SJSA1 (cell line): ENCODE measurements around the gene PTPRN. TPM values are rescaled to one million over a fixed set of nuclear protein-coding genes. Genes with fewer than 3 reads are reported as not detected.
A peak's percentile ranks its signal among the peaks of the same experiment; 100 is the strongest.

Source experiments
- DNase-seq, 2 experiments: peaks; one replicate each; pipeline ENCODE4 v3.0.0-alpha.2; 2015 to 2020; ENCODE audit warnings: low spot score in 2 of 2, low read depth in 1 of 2
- H3K27ac ChIP-seq: fragments of 250-450 bp; sonication (Bioruptor Pico); 2 replicates; pipeline ENCODE4 v1.5.1; 2020; ENCODE audit warnings: mild to moderate bottlenecking, moderate library complexity
- H3K27me3 ChIP-seq: fragments of 250-450 bp; sonication (Bioruptor Pico); replicated peaks from 2 replicates; pipeline ENCODE4 v1.5.1; 2020; ENCODE audit warnings: mild to moderate bottlenecking, moderate library complexity
- H3K36me3 ChIP-seq: fragments of 250-450 bp; sonication (Bioruptor Pico); 2 replicates; pipeline ENCODE4 v1.5.1; 2020; ENCODE audit warnings: mild to moderate bottlenecking
- H3K4me1 ChIP-seq: fragments of 250-450 bp; sonication (Bioruptor Pico); replicated peaks from 2 replicates; pipeline ENCODE4 v1.6.1; 2021; ENCODE audit warnings: mild to moderate bottlenecking
- H3K4me3 ChIP-seq: fragments of 250-450 bp; sonication (Bioruptor Pico); 2 replicates; pipeline ENCODE4 v1.5.1; 2020; ENCODE audit warnings: mild to moderate bottlenecking
- H3K9me3 ChIP-seq: fragments of 250-450 bp; sonication (Bioruptor Pico); replicated peaks from 2 replicates; pipeline ENCODE4 v1.5.1; 2020; ENCODE audit warnings: mild to moderate bottlenecking
- total RNA-seq: library from RNA; depleted of rRNA; stranded (reverse); fragments of >200 nt; shearing (Covaris generic); gene quantifications from 2 replicates; pipeline ENCODE4 v1.2.3, GENCODE V29; 2014; rRNA removed

The PTPRN gene
- total RNA-seq, 1 experiment from 2014 or later, result 4.2 TPM

DNA sequence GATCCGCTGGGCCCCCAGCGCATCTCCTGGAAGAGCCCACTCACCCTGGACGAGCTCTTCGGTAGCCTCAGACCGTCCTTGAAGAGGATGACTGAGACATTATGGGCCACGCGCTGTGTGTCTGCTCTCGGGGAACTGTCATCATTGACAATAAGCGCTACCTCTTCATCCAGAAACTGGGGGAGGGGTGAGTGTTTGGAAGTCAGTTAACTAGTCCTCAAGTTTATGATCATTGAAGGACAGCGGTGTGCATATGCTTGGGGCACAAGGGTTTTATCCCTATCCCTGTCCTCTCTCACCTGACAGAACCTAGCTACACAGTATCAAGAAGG is 63.3 kb downstream of the PTPRN start:
- H3K9me3 ChIP-seq, result no peaks in the 10 kb centered on the region
- H3K4me3 ChIP-seq, result peak overlapping the region; percentile 81
- peaks cover 24% of the 10 kb centered on the region for H3K36me3 ChIP-seq
- no peak for DNase-seq
- H3K4me1 ChIP-seq, result peaks cover 31% of the 10 kb centered on the region
- peak overlapping the region; percentile 88 for H3K27ac ChIP-seq
- H3K27me3 ChIP-seq, result no peaks in the 10 kb centered on the region

DNA sequence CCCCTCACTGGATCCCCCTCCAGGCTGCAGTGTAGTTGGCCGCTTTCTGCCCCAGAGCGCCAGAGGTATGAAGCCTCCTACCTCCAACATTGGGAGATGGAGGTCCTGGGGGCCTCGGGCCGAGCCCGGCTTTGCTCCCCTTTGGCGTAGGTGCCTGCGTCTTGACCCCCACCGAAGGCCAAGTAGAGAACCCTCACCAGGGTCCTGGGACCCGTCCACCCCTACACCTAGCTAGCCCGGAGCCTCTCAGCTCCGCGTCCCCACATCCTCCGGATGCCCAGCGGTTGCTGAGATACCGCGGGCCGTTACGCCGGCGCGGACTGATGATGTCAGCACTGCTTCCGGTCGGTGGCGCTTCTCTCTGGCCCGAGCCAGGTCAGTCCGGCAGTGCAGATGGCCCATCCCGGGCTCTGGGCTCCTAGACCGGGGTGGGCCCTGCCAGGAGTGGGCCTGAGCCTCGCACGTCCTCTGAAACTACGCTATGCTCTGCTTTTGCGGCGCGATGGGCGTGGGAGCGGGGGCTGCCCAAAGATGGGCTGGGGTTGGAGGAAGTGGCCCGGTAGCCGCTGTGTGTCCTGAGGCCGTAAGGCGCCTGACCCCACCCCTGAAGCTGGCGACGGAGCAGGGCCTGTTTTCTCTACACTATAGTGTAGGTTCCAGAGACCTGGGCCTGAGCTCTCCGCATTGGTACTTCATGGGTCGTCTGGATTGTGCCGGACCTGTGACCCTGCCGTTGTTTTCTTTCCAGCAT is 63.9 kb downstream of the PTPRN start, which contains the start of the genes GLB1L and STK16:
Gene GLB1L, minus strand, starts transcription at position 297 of the 751 bp plus-strand sequence. CDS start 1,871 bp downstream, outside the sequence.
Gene STK16, plus strand, starts transcription at position 332 of the 751 bp plus-strand sequence. CDS start 521 bp downstream, outside the sequence.
- peaks cover 31% of the 10 kb centered on the region for H3K4me1 ChIP-seq
- H3K4me3 ChIP-seq, result peak within 1 kb of the TSS; percentile 81
- DNase-seq, result peak; percentile 93 to 94
- no peaks in the 10 kb centered on the region for H3K9me3 ChIP-seq
- H3K27me3 ChIP-seq, result no peaks in the 10 kb centered on the region
- H3K36me3 ChIP-seq, result peaks cover 24% of the 10 kb centered on the region
- peak within 1 kb of the TSS; percentile 88 for H3K27ac ChIP-seq

DNA sequence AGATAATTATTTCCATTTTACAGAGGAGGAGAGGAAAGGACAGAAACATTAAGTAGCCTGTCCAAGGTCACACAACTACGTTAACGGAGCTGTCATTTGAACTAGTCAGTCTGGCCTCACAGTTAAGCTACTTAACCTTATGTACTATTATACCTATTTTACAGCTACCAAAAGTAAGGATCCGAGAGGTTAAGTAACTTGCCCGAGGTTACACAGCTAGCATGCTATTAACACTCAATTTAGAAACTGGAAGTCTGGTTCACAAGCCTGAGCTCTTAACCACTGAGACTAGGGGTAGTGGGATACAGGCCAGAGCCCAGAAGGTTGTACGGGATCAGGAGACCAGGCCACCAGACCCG is 64.4 kb downstream of the PTPRN start:
- H3K4me1 ChIP-seq, result peaks cover 27% of the 10 kb centered on the region
- peak overlapping the region; percentile 81 for H3K4me3 ChIP-seq
- H3K27me3 ChIP-seq, result no peaks in the 10 kb centered on the region
- DNase-seq, result no peak
- H3K9me3 ChIP-seq, result no peaks in the 10 kb centered on the region
- H3K27ac ChIP-seq, result peak overlapping the region; percentile 88
- peaks cover 24% of the 10 kb centered on the region for H3K36me3 ChIP-seq

DNA sequence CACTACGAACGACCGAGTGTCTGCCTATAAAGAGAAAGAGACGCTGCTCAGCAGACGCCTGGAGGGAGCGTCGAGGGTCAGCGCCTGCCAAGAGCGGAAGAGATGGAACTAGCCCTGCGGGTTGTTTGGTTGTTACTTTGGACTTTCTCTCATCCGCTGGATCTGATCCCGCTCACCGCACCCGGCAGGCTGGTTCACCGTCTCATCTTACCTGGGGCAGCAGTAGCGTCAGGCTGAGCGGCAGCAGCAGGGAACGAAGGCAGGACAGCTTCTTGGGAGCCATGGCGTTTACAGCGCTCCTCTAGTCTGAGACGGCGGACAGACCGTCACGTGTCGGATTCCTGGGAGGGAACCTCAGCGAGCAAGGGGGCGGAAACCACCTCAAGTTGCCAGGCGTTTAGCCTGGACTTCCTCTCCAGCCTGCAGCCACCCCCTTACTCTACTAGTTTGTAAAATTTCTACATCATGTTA is 65.9 kb downstream of the PTPRN start:
- H3K36me3 ChIP-seq, result peaks cover 23% of the 10 kb centered on the region
- no peak overlapping the region for H3K27ac ChIP-seq
- no peak for DNase-seq
- H3K4me1 ChIP-seq, result peaks cover 17% of the 10 kb centered on the region
- H3K27me3 ChIP-seq, result no peaks in the 10 kb centered on the region
- H3K9me3 ChIP-seq, result no peaks in the 10 kb centered on the region
- no peak overlapping the region for H3K4me3 ChIP-seq

Other genes starting within 250 kb of the PTPRN start
- gene IHH, start 248.5 kb downstream of the PTPRN start, total RNA-seq, result 0.05 TPM in 1 of 2 replicates, not detected in the other
- 13.0 and 15.4 TPM in 2 replicates for gene NHEJ1, start 148.6 kb downstream of the PTPRN start, total RNA-seq
- gene SLC23A3, start 139.4 kb downstream of the PTPRN start, total RNA-seq, result 0.13 TPM in 1 of 2 replicates, not detected in the other
- gene CNPPD1, start 132.5 kb downstream of the PTPRN start, total RNA-seq, result 26.1 and 33.8 TPM in 2 replicates
- 37.6 and 45.8 TPM in 2 replicates for gene RETREG2, start 131.1 kb downstream of the PTPRN start, total RNA-seq
- gene ZFAND2B, start 102.6 kb downstream of the PTPRN start, total RNA-seq, result 42.7 and 50.1 TPM in 2 replicates
- 19.1 and 22.2 TPM in 2 replicates for gene ABCB6, start 90.4 kb downstream of the PTPRN start, total RNA-seq
- gene ATG9A, start 79.8 kb downstream of the PTPRN start, total RNA-seq, result 29.8 and 45.8 TPM in 2 replicates
- gene ANKZF1, start 79.6 kb downstream of the PTPRN start, total RNA-seq, result 13.9 and 15.2 TPM in 2 replicates
- 0.53 and 3.6 TPM in 2 replicates for gene GLB1L, start 64.0 kb downstream of the PTPRN start, total RNA-seq
- gene STK16, start 63.9 kb downstream of the PTPRN start, total RNA-seq, result 13.2 and 18.6 TPM in 2 replicates
- gene TUBA4B, start 56.2 kb downstream of the PTPRN start, total RNA-seq, result not detected in 2 replicates
- 0.45 TPM in 1 of 2 replicates, not detected in the other for gene TUBA4A, start 55.5 kb downstream of the PTPRN start, total RNA-seq
- 35.5 and 57.8 TPM in 2 replicates for gene DNAJB2, start 30.0 kb downstream of the PTPRN start, total RNA-seq
- not detected in 2 replicates for gene RESP18, start 23.3 kb upstream of the PTPRN start, total RNA-seq
- gene DNPEP, start 78.5 kb upstream of the PTPRN start, total RNA-seq, result 25.5 and 56.1 TPM in 2 replicates
- 0.13 TPM in 1 of 2 replicates, not detected in the other for gene DES, start 109.0 kb upstream of the PTPRN start, total RNA-seq
- gene SPEG, start 125.4 kb upstream of the PTPRN start, total RNA-seq, result 0.44 and 4.2 TPM in 2 replicates
- gene GMPPA, start 189.5 kb upstream of the PTPRN start, total RNA-seq, result 40.5 and 47.0 TPM in 2 replicates
- gene ASIC4, start 205.1 kb upstream of the PTPRN start, total RNA-seq, result not detected in 2 replicates
- 113 and 125 TPM in 2 replicates for gene CHPF, start 234.4 kb upstream of the PTPRN start, total RNA-seq
- 0.03 and 0.37 TPM in 2 replicates for gene TMEM198, start 234.6 kb upstream of the PTPRN start, total RNA-seq